HG03460 (cell line): ENCODE data around the gene CRB1.

Source experiments
- ATAC-seq: cut with Tn5 transposase; IDR thresholded peaks from one replicate; pipeline ENCODE4 v1.9.1; 2021; ENCODE audit not compliant: unreplicated experiment

CRB1 gene

DNA sequence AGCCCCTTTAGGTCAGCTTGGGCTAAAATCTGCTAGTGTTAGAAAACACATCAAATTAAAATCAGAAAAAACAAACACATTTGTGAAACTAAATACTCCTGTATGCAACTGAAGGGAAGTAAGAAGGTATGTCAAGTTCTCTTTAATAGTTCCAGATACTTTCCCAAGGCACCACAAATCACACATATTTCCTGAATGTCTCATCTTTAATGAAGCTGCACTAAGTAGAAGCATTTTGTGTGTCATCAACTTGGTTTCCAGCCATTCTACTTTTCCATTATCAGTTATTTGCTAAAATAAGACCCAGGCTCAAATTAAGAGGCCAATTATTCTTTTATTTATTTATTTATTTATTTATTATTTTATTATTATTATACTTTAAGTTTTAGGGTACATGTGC lies 34.7 kb downstream of the CRB1 start:
- ATAC-seq: no peak

GRCh38 chr1:197303463-197303862 lies 35.4 kb downstream of the CRB1 start:
- no peak for ATAC-seq

DNA sequence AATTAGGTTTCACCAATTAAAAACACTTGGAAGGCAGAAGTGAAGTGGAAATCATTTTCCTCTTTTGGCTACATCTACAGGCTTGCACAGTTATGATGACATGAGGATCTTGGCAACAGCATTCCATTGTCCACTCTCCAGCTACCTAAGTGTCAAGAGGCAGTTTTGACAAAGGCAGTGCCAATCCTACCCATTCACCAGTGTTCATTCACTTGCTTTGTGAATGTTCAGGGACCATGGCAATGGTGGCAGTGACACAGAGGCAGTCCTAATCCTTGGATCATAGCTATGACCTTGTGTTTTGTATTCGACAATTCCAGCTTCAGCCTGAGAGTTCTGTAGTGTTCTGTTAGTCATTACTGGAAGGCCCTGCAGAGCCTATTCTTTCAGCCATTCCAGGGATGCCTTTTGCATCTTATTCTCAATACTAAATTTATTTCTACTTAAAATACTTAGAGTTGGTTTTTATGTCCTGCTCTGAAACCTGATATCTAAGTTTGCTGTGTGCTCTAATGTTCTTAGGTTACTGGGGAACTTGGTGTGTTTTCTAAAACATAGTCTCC lies 36.7 kb downstream of the CRB1 start:
- no peak for ATAC-seq

DNA sequence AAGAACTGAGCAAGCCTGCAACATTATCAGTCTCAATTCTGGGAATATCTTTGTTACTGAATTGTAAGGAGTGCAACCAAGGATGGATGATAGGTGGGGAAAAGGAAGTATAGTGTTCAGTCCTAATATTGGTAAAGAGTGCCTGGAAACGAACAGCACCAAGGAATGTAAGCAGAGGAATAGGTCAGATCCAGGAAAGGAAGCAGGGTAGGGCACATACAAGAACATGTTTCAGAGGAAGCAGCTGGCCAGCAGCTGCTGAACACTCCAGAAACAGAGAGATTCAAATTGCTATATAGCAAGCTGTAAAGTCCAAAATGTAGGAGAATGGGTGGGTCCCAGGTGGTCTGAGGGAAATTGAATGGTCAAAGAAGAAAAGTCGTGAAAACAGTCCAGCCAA lies 37.9 kb downstream of the CRB1 start:
- no peak for ATAC-seq

- ATAC-seq: no peak
These were observed 38.5 kb downstream of the CRB1 start for GRCh38 chr1:197306381-197307062.

- ATAC-seq: no peak
These were observed 39.1 kb downstream of the CRB1 start for GRCh38 chr1:197307136-197307535.

DNA sequence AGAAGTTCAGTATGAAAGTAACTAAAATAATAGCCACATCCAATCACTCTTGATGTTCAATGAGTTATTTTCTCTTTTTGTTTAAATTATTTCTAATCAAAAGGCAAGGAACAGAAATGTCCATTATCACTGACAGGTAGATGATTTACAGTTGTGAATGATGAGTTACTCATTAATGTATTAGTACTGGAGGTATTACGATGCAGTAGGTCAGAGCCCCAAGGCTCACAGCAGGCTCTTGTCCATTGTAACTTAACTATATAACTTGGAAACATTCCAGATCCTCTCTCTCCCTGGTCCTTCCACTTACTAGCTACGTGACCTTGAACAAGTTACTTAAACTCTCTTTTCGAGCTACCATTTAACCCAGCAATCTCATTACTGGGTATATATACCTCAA lies 39.5 kb downstream of the CRB1 start:
- no peak for ATAC-seq

GRCh38 chr1:197311081-197311480 lies 43.0 kb downstream of the CRB1 start:
- no peak for ATAC-seq

DNA sequence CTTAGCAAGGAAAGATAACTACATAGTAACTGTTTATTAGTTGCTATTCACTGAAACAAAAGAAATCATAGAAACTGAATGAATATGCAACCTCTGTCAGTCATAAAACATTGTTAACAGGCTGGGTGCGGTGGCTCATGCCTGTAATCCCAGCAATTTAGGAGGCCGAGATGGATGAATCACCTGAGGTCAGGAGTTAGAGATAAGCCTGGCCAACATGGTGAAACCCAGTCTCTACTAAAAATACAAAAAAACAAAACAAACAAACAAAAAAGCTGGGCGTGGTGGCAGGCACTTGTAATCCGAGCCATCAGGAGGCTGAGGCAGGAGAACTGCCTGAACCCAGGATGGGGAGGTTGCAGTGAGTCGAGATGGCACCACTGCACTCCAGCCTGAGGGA lies 44.1 kb downstream of the CRB1 start:
- no peak for ATAC-seq

DNA sequence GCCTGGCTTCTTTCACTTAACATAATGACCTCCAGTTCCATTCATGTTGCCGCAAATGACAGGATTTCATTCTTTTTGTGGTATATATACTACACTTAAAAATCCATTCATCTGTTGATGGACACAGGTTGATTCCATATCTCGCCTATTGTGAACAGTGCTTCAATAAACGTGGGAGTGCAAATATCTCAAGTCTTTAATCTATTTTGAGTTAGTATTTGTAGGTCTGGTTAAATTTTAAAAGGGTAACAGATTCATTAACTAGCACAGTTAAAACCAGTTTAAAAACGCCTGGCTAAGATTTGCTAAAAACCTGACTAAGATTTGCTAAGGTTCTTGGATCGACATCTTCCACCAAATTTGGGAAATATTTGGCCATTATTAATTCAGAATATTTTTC lies 45.7 kb downstream of the CRB1 start:
- no peak for ATAC-seq

GRCh38 chr1:197314682-197315081 lies 46.6 kb downstream of the CRB1 start:
- no peak for ATAC-seq

- no peak for ATAC-seq
These were observed 51.6 kb downstream of the CRB1 start for GRCh38 chr1:197319631-197320030.

GRCh38 chr1:197320991-197321531 lies 53.0 kb downstream of the CRB1 start:
- no peak for ATAC-seq

DNA sequence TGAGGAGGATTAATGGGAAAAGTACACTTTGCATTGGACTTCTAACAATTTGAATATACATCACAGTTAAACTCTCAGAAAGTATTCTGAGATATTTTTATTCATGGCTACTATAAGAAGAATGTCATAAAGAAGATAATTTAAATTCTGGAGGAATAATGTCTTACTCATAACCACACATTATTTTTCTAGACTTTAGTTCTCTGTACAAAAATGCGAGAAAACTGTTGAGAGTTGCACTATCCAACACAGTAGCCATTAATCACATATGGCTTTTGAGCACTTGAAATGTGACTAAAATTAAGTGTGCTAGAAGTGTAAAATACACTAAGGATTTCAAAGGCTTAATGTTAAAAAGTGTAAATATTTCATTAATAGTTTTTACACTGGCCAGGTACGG lies 53.8 kb downstream of the CRB1 start:
- no peak for ATAC-seq

DNA sequence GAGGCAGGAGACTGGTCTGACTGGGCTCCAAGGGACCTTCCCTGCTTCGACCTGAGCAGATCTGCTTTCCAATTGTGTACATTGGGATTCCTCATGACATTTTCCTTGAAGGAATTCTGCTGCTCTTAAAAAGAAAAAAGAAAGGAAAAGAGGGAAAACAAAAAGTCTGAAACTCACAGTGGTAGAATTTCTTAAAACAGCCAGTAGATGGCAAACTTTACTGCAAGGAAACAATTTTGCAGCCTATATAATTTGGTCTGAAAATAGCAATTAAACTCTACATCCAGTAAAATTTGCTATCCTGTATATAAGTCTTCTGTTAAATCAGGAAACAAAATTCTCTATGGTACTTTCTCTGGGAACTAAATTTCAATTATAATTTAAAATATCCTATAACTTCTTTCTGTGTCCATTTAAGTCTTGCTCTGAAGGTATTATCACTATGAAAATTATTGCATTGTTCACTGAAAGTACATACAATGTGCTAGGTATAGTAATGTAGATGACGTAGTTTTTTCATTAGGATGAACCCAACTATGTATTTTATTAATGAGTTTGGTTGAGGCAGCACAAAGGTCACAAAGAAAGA lies 59.8 kb downstream of the CRB1 start:
- no peak for ATAC-seq

- ATAC-seq: no peak
These were observed 62.2 kb downstream of the CRB1 start for GRCh38 chr1:197330213-197330612.

- no peak for ATAC-seq
These were observed 63.5 kb downstream of the CRB1 start for GRCh38 chr1:197331565-197331964.

DNA sequence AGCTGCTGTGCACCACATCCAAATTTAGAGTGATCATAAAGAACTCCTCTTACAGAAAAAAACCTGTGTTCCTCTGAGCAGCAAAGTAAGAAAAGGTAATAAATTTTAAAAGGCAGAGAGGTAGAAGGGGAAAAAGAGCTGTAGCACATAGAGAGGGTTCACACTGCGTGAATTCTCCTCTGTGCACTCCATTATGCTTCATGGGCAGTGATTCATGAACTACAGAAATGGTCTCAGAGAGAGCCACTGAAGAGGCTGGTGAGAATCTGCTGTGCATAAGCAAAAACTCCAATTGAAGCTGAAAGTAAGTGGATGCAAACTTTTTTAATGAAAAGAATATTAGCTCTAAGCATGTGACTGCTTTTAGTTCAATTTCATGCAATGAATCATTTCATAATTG lies 65.0 kb downstream of the CRB1 start:
- ATAC-seq: no peak

GRCh38 chr1:197336571-197336970 lies 68.5 kb downstream of the CRB1 start:
- no peak for ATAC-seq

- no peak for ATAC-seq
These were observed 71.3 kb downstream of the CRB1 start for GRCh38 chr1:197339106-197340060.

DNA sequence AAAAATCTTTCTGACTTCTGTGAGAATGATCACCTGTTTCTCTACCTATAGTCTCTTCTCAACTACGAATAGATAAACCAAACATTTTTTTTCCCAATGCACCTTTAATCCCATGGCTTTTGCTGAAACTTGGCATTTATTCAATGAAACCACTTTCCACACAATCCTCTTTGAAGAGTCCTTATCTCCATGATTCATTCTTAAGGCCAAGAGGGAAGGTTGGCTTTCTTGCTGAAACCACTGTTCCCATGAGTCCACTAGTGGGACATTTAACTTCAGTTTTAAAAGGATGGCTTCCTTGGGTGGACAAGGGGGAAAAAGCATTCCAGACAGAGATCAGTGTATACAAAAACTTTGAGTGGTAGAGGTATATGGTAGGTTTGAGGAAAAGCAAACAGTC lies 73.6 kb downstream of the CRB1 start:
- no peak for ATAC-seq
